Stimulated activated CD8-positive, alpha-beta memory T cell treated with anti-CD3 and anti-CD28 coated beads, Interleukin-15, amount 100 ng/mL, for 24 hours (primary cell): Measurements from ENCODE around the gene OSBPL1A.

Experiments used
- DNase-seq: peaks from one replicate; pipeline ENCODE4 v3.0.0-alpha.2; 2020; ENCODE audit warnings: low read depth

OSBPL1A gene

GRCh38 chr18:24341361-24341760, 56.3 kb downstream of the OSBPL1A start:
- no peak for DNase-seq

- DNase-seq = no peak
Observed at GRCh38 chr18:24333084-24333483, 64.5 kb downstream of the OSBPL1A start.

- no peak for DNase-seq
Observed at GRCh38 chr18:24326211-24326610, 71.4 kb downstream of the OSBPL1A start.

GRCh38 chr18:24322584-24323136, 75.0 kb downstream of the OSBPL1A start:
- DNase-seq = no peak

- DNase-seq = no peak
Observed at GRCh38 chr18:24321071-24321470, 76.6 kb downstream of the OSBPL1A start.

GRCh38 chr18:24319757-24320156, 77.9 kb downstream of the OSBPL1A start:
- DNase-seq = no peak

- no peak for DNase-seq
Observed at GRCh38 chr18:24317370-24317769, 80.3 kb downstream of the OSBPL1A start.

GRCh38 chr18:24315170-24315569, 82.5 kb downstream of the OSBPL1A start:
- no peak for DNase-seq

- DNase-seq = no peak
Observed at GRCh38 chr18:24306201-24306600, 91.4 kb downstream of the OSBPL1A start.

- DNase-seq = no peak
Observed at GRCh38 chr18:24300703-24301102, 96.9 kb downstream of the OSBPL1A start.

- DNase-seq = no peak
Observed at GRCh38 chr18:24296276-24296675, 101.3 kb downstream of the OSBPL1A start.

GRCh38 chr18:24293254-24293653, 104.4 kb downstream of the OSBPL1A start:
- DNase-seq = no peak

GRCh38 chr18:24278591-24278990, 119.0 kb downstream of the OSBPL1A start:
- DNase-seq = no peak

- no peak for DNase-seq
Observed at GRCh38 chr18:24277516-24278195, 120.0 kb downstream of the OSBPL1A start.

- no peak for DNase-seq
Observed at GRCh38 chr18:24276994-24277393, 120.6 kb downstream of the OSBPL1A start.

GRCh38 chr18:24274837-24275236, 122.8 kb downstream of the OSBPL1A start:
- no peak for DNase-seq

GRCh38 chr18:24273596-24273995, 124.0 kb downstream of the OSBPL1A start:
- DNase-seq = no peak

- no peak for DNase-seq
Observed at GRCh38 chr18:24272229-24272525, 125.4 kb downstream of the OSBPL1A start.

- no peak for DNase-seq
Observed at GRCh38 chr18:24271381-24272228, 126.0 kb downstream of the OSBPL1A start.

GRCh38 chr18:24270937-24271380, 126.7 kb downstream of the OSBPL1A start:
- no peak for DNase-seq

GRCh38 chr18:24270358-24270936, 127.2 kb downstream of the OSBPL1A start:
- DNase-seq = no peak

GRCh38 chr18:24268784-24269550, 128.7 kb downstream of the OSBPL1A start:
- DNase-seq = no peak
